Activated naive CD4-positive, alpha-beta T cell treated with anti-CD3 and anti-CD28 coated beads, Interleukin-2, amount 50 U/mL, for 72 hours (primary cell): ENCODE results near the gene OR2A2. TPM values are rescaled to one million over a fixed set of nuclear protein-coding genes. Genes with fewer than 3 reads are reported as not detected.

Experiments
- ATAC-seq, 2 donors: fragments of 150-1000 bp; cut with Tn5 transposase; 2 replicates each; pipeline ENCODE4 v1.10.0; 2021; ENCODE audit warnings: mild to moderate bottlenecking in 2 of 2, moderate library complexity in 2 of 2
- DNase-seq, 2 donors: peaks; one replicate each; pipeline ENCODE4 v3.0.0; 2021 to 2022; ENCODE audit warnings: low spot score in 2 of 2
- H3K27ac Mint-ChIP-seq, 2 donors: one replicate each; pipeline ENCODE4 v1.8.0; 2022; ENCODE audit warnings: mild to moderate bottlenecking in 2 of 2, mixed read lengths in 2 of 2
- H3K36me3 Mint-ChIP-seq, 2 donors: one replicate each; pipeline ENCODE4 v1.8.0; 2022; ENCODE audit warnings: mixed read lengths in 2 of 2
- H3K9me3 Mint-ChIP-seq, 2 donors: one replicate each; pipeline ENCODE4 v1.8.0; 2022; ENCODE audit warnings: mixed read lengths in 2 of 2
- total RNA-seq, 2 donors: library from RNA; stranded (reverse); gene quantifications; one replicate each; pipeline ENCODE4 v1.2.3, GENCODE V29; 2022

The OR2A2 gene
- total RNA-seq, result not detected

GRCh38 chr7:144109283-144109682 lies at the start of gene OR2A2:
Gene OR2A2 (plus strand): TSS chr7:144109583. CDS start chr7:144109583, 0 bp downstream.
- Mint-ChIP-seq H3K36me3 (no peaks in the 10 kb centered on the region), H3K9me3 (no peaks in the 10 kb centered on the region), H3K27ac (no peak within 1 kb of the TSS)
- DNase-seq, result no peak
- ATAC-seq, result no peak

- DNase-seq (peak in 1 of 2 donors; percentile 4), ATAC-seq (no peak)
- Mint-ChIP-seq H3K27ac (no peak overlapping the region), H3K9me3 (peaks cover 4 to 9% of the 10 kb centered on the region in 2 donors), H3K36me3 (peaks cover 0 to 13% of the 10 kb centered on the region in 2 donors)
Measured at GRCh38 chr7:144063710-144064109, 45.7 kb upstream of the OR2A2 start.

DNA sequence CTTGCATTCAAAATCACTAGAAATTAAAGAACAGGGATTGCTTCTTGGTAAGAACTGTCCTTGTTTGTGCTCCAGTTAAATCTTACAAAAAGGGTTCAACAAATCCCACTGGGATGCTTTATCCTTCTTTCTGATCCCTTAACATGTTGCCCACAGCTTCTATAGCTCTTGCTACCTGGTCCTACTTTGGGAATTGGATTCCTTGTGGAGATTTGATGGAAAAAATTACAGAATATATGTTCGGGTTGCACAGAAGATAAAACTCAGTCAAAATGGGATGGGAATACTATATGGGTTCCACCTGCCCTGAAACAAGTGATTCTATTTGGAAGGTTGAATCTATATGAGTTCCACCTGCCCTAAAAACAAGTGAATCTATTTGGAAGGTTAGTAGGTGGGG lies 39.9 kb upstream of the OR2A2 start, which contains the start of gene OR2A25:
TSS of gene OR2A25 (plus strand) at position 301 of the 400 bp plus-strand sequence. CDS start 4,409 bp downstream, outside the sequence.
- DNase-seq, result no peak
- no peaks in the 10 kb centered on the region for H3K9me3 Mint-ChIP-seq
- H3K27ac Mint-ChIP-seq, result no peak within 1 kb of the TSS
- H3K36me3 Mint-ChIP-seq, result no peaks in the 10 kb centered on the region
- ATAC-seq, result no peak

GRCh38 chr7:144069953-144070352 lies 39.4 kb upstream of the OR2A2 start:
- Mint-ChIP-seq H3K9me3 (no peaks in the 10 kb centered on the region), H3K27ac (no peak overlapping the region), H3K36me3 (no peaks in the 10 kb centered on the region)
- ATAC-seq (no peak), DNase-seq (no peak)

DNA sequence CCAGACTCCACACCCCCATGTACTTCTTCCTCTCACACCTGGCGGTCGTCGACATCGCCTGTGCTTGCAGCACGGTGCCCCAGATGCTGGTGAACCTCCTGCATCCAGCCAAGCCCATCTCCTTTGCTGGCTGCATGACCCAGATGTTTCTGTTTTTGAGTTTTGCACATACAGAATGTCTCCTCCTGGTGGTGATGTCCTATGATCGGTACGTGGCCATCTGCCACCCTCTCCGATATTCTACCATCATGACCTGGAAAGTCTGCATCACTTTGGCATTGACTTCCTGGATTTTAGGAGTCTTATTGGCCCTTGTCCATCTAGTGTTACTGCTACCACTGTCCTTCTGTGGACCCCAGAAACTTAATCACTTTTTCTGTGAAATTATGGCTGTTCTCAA lies 35.0 kb upstream of the OR2A2 start:
- DNase-seq, result no peak
- Mint-ChIP-seq H3K9me3 (no peaks in the 10 kb centered on the region), H3K27ac (no peak overlapping the region), H3K36me3 (no peaks in the 10 kb centered on the region)
- no peak for ATAC-seq

DNA sequence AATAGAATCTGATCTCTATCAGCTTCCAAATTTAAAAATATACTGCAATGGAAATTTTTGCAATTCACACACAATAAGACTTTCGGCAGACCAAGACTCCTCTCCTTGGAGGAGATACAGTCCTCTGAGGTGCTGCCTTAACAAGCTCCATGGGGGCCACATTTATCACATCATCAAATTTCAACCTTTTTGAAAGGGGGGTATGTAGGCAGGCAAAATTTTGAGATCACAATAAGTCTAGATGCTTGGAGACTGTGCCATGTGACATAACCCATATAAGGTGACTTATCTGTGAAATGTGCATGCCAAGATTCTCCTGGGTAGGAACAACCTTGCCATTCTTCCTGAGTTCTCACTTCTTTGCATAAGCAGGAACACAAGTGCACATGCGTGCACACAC lies 23.4 kb upstream of the OR2A2 start, which contains the start of gene OR2A12:
TSS of gene OR2A12 (plus strand) at position 301 of the 400 bp plus-strand sequence. CDS start 8,830 bp downstream, outside the sequence.
- H3K36me3 Mint-ChIP-seq, result no peaks in the 10 kb centered on the region
- H3K9me3 Mint-ChIP-seq, result peaks cover 0 to 5% of the 10 kb centered on the region in 2 donors
- H3K27ac Mint-ChIP-seq, result no peak within 1 kb of the TSS
- no peak for ATAC-seq
- no peak for DNase-seq

GRCh38 chr7:144086730-144087129 lies 22.7 kb upstream of the OR2A2 start:
- Mint-ChIP-seq H3K36me3 (no peaks in the 10 kb centered on the region), H3K9me3 (peaks cover 0 to 5% of the 10 kb centered on the region in 2 donors), H3K27ac (no peak overlapping the region)
- no peak for DNase-seq
- no peak for ATAC-seq

DNA sequence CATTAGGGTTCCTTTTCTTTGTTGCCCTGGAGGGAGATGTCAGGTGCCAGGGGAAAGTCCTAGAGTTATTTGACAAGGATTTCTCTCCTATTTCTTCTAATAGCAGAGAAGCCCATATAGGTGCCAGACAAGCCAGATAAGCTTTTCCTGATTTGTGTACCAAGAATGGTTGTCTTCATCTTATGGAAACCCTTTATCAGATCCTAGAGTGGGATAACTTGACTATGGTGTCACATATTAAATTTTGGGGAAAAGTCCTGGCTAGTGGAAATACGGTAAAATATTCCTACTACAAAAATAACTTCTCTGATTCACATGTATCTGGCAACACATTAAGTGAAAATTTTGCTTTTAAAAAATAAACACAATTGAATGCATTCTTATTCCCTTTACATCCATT lies 22.2 kb upstream of the OR2A2 start:
- DNase-seq, result no peak
- no peak for ATAC-seq
- Mint-ChIP-seq H3K27ac (no peak overlapping the region), H3K36me3 (no peaks in the 10 kb centered on the region), H3K9me3 (peaks cover 0 to 5% of the 10 kb centered on the region in 2 donors)

DNA sequence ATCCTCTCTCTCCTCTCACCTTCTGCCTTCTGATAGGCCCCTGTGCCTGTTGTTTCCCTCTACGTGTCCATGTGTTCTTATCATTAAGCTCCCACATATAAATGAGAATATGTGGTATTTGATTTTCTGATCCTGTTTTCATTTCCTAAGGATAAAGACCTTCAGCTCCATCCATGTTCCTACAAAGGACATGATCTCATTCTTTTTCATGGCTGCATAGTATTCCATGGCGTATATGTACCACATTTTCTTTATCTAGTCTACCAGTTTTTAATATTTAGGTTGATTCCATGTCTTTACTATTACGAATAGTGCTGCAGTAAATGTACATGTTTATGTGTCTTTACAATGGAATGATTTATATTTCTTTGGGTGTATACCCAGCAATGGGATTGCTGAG lies 18.7 kb upstream of the OR2A2 start:
- no peaks in the 10 kb centered on the region for H3K36me3 Mint-ChIP-seq
- H3K9me3 Mint-ChIP-seq, result peaks cover 0 to 5% of the 10 kb centered on the region in 2 donors
- no peak for ATAC-seq
- no peak overlapping the region for H3K27ac Mint-ChIP-seq
- DNase-seq, result no peak

DNA sequence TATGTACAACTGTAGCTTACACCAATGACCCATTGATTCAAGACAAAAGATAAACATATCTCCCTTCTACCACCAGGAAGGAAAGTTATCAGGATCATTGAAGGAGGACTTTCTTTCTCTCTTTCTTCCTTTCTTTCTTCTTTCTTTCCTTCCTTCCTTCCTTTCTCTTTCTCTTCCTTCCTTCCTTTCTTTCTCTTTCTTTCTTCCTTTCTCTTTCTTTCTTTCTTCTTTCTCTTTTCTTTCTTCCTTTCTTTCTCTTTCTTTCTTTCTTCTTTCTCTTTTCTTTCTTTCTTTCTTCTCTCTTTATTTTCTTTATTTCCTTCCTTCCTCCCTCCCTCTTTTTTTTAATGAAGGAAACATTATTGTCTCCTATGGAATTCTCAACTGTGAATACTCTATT lies 10.6 kb upstream of the OR2A2 start:
- DNase-seq (no peak), ATAC-seq (no peak)
- no peak overlapping the region for H3K27ac Mint-ChIP-seq
- no peaks in the 10 kb centered on the region for H3K9me3 Mint-ChIP-seq
- no peaks in the 10 kb centered on the region for H3K36me3 Mint-ChIP-seq

DNA sequence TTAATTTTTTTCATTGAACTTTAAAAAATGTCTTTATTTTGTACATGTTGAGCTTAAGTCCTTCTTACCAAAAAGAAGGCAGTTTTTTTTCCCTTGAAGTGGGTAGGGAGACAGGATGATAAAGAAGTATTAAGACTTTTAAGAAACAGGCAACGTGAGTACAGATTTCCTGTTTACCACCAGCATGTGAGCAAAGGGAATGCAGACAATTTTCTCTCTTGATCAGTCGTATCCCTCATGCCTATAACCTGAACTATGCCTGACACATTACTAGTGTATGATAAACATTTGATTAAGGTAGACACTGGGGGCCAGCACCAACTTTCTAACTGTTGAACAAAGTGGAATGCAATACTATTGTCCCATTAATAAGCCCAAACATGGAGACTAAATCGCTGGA lies 8.8 kb upstream of the OR2A2 start:
- ATAC-seq (no peak), DNase-seq (no peak)
- Mint-ChIP-seq H3K27ac (no peak overlapping the region), H3K9me3 (no peaks in the 10 kb centered on the region), H3K36me3 (no peaks in the 10 kb centered on the region)

DNA sequence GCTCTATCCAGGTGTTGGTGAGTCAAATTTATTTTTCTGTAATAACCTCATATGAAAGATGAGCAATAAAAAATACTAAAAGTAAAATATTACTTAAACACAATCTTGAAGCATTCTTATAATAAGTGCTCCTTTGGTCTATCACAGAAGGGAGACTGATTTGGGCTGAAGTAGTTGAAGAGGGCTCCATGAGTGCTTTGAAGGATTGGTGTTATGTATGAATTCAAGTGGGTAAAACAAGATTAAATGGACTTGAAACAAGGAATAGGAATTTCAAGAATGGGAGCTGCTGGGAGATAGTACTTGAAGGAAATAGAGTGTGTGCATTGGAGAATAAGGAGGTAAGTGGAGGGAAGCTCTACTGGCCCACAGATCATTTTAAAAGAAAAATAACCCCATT lies 7.3 kb upstream of the OR2A2 start:
- Mint-ChIP-seq H3K9me3 (no peaks in the 10 kb centered on the region), H3K36me3 (no peaks in the 10 kb centered on the region), H3K27ac (no peak overlapping the region)
- ATAC-seq (no peak), DNase-seq (no peak)

- ATAC-seq (no peak), DNase-seq (no peak)
- no peaks in the 10 kb centered on the region for H3K36me3 Mint-ChIP-seq
- H3K9me3 Mint-ChIP-seq, result no peaks in the 10 kb centered on the region
- no peak overlapping the region for H3K27ac Mint-ChIP-seq
Measured at GRCh38 chr7:144105211-144105610, 4.2 kb upstream of the OR2A2 start.

GRCh38 chr7:144110272-144110671 lies 889 bp downstream of the OR2A2 start:
- H3K36me3 Mint-ChIP-seq, result no peaks in the 10 kb centered on the region
- DNase-seq (no peak), ATAC-seq (no peak)
- no peak overlapping the region for H3K27ac Mint-ChIP-seq
- no peaks in the 10 kb centered on the region for H3K9me3 Mint-ChIP-seq

DNA sequence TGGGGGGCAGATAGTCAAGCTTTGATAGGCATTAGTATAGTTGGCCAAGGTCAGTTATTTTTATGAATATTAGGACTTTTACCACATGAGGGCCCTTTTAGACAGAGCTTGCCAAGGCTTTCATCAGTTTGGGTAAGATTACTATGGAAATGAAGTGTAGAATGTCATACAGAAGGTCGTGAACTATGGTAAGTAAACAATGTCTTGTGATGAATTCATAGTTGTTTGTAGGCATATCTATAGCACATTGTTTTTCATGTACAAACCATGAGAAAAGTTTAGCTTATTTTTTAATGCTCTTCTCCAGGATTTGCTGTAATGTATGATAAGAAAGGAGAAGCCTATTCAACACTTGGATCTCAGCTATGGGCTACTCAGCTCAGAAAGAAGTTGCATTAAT lies 4.3 kb downstream of the OR2A2 start:
- no peak for DNase-seq
- ATAC-seq, result no peak

DNA sequence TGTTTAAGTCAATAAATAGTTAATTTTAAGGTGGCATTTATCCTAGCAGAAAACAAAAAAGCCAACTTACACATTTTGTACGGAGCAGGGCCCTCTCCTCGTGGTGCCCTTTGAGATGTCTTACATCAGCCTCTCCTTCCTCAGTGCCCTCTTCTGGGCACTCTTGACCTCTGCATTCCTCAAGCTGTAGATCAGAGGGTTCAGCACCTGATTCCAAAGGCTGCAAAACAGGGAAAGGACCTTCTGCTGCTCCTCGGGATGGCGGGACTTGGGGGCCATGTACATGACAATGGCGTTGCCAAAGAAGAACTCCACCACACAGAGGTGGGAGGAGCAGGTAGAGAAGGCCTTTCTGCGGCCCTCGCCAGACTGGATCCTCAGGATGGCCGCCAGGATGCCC lies 9.0 kb downstream of the OR2A2 start:
- Mint-ChIP-seq H3K27ac (no peak overlapping the region), H3K36me3 (peaks cover 0 to 4% of the 10 kb centered on the region in 2 donors), H3K9me3 (peaks cover 0 to 5% of the 10 kb centered on the region in 2 donors)
- no peak for DNase-seq
- no peak for ATAC-seq

More for the DNA sequence above, 4.3 kb downstream of the OR2A2 start:
- Mint-ChIP-seq H3K27ac (no peak overlapping the region), H3K36me3 (peaks cover 0 to under 1% of the 10 kb centered on the region in 2 donors), H3K9me3 (peaks cover 0 to 1% of the 10 kb centered on the region in 2 donors)

- DNase-seq, result no peak
- Mint-ChIP-seq H3K27ac (no peak within 1 kb of the TSS), H3K9me3 (peaks cover 0 to 5% of the 10 kb centered on the region in 2 donors), H3K36me3 (peaks cover 0 to 4% of the 10 kb centered on the region in 2 donors)
- no peak for ATAC-seq
Measured at GRCh38 chr7:144122876-144123275, 13.5 kb downstream of the OR2A2 start, which contains the start of gene OR2A14. Gene OR2A14 (plus strand): TSS chr7:144123176. CDS start chr7:144129113, 5,937 bp downstream.

- Mint-ChIP-seq H3K27ac (no peak overlapping the region), H3K9me3 (no peaks in the 10 kb centered on the region), H3K36me3 (no peaks in the 10 kb centered on the region)
- DNase-seq, result peak; percentile 81 to 94
- ATAC-seq, result peak; percentile 98 to 100
Measured at GRCh38 chr7:144127714-144128334, 18.4 kb downstream of the OR2A2 start.
